ENCODE measurements around the gene BCAS3.

GRCh38 chr17:61076621-61077031, 399.0 kb downstream of the BCAS3 start:
- TF ChIP-seq, protein P1, sequence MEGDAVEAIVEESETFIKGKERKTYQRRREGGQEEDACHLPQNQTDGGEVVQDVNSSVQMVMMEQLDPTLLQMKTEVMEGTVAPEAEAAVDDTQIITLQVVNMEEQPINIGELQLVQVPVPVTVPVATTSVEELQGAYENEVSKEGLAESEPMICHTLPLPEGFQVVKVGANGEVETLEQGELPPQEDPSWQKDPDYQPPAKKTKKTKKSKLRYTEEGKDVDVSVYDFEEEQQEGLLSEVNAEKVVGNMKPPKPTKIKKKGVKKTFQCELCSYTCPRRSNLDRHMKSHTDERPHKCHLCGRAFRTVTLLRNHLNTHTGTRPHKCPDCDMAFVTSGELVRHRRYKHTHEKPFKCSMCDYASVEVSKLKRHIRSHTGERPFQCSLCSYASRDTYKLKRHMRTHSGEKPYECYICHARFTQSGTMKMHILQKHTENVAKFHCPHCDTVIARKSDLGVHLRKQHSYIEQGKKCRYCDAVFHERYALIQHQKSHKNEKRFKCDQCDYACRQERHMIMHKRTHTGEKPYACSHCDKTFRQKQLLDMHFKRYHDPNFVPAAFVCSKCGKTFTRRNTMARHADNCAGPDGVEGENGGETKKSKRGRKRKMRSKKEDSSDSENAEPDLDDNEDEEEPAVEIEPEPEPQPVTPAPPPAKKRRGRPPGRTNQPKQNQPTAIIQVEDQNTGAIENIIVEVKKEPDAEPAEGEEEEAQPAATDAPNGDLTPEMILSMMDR (conservative IDR thresholded peaks at IDR 0.05), result no peak
- no peak for TF ChIP-seq ZFX (IDR thresholded peaks at IDR 0.05)

Measured in C4-2B (cell line).